Trophoblast cell (in vitro differentiated cells and primary cell): ENCODE data around the gene CXCR4.

Source experiments
- DNase-seq, 2 donors: peaks; one replicate each; pipeline ENCODE4 v3.0.0-alpha.2; 2016
- H2AFZ ChIP-seq: 2 replicates; pipeline ENCODE4 v1.6.1; 2013; ENCODE audit warnings: low read length, moderate library complexity, mild to moderate bottlenecking; ENCODE audit not compliant: insufficient read depth, poor library complexity
- H2AK5ac ChIP-seq: 2 replicates; pipeline ENCODE4 v1.6.1; 2013; ENCODE audit warnings: mild to moderate bottlenecking, low read length
- H2BK120ac ChIP-seq: 2 replicates; pipeline ENCODE4 v1.6.1; 2013; ENCODE audit warnings: low read length, mild to moderate bottlenecking, moderate library complexity; ENCODE audit not compliant: insufficient read depth, poor library complexity
- H2BK12ac ChIP-seq: 2 replicates; pipeline ENCODE4 v1.6.1; 2013; ENCODE audit warnings: mild to moderate bottlenecking, low read length, moderate library complexity
- H2BK5ac ChIP-seq: 2 replicates; pipeline ENCODE4 v1.6.1; 2013; ENCODE audit warnings: low read length, low read depth, moderate library complexity, mild to moderate bottlenecking; ENCODE audit not compliant: poor library complexity
- H3K14ac ChIP-seq: 2 replicates; pipeline ENCODE4 v1.6.1; 2013; ENCODE audit warnings: mild to moderate bottlenecking, low read length
- H3K18ac ChIP-seq: 2 replicates; pipeline ENCODE4 v1.6.1; 2013; ENCODE audit warnings: mild to moderate bottlenecking, low read length
- H3K23ac ChIP-seq: 2 replicates; pipeline ENCODE4 v1.6.1; 2013; ENCODE audit warnings: low read length
- H3K27ac ChIP-seq: 2 replicates; pipeline ENCODE4 v1.5.1; 2013; ENCODE audit warnings: low read depth, mild to moderate bottlenecking, inconsistent platforms, low read length, moderate library complexity
- H3K27me3 ChIP-seq: 2 replicates; pipeline ENCODE4 v1.6.1; 2013; ENCODE audit warnings: inconsistent platforms, mild to moderate bottlenecking, low read length, moderate library complexity; ENCODE audit not compliant: insufficient read depth
- H3K36me3 ChIP-seq, 2 experiments: 1 replicate in 1 of 2; 2 replicates in 1 of 2; pipeline ENCODE4 v1.6.1; 2013; ENCODE audit warnings: low read length in 2 of 2, mild to moderate bottlenecking in 2 of 2, moderate library complexity in 1 of 2; ENCODE audit not compliant: insufficient read depth in 2 of 2, control insufficient read depth in 1 of 2
- H3K4ac ChIP-seq: 2 replicates; pipeline ENCODE4 v1.6.1; 2013; ENCODE audit warnings: low read depth, mild to moderate bottlenecking, low read length, moderate library complexity
- H3K4me1 ChIP-seq, 2 experiments: 1 replicate in 1 of 2; 2 replicates in 1 of 2; pipeline ENCODE4 v1.6.1; 2013; ENCODE audit warnings: low read length in 2 of 2, mild to moderate bottlenecking in 2 of 2, moderate library complexity in 1 of 2; ENCODE audit not compliant: insufficient read depth in 2 of 2, control insufficient read depth in 1 of 2
- H3K4me2 ChIP-seq: 2 replicates; pipeline ENCODE4 v1.6.1; 2013; ENCODE audit warnings: inconsistent platforms, mild to moderate bottlenecking, low read length, moderate library complexity
- H3K4me3 ChIP-seq: 2 replicates; pipeline ENCODE4 v1.5.1; 2013; ENCODE audit warnings: mild to moderate bottlenecking, low read depth, low read length, inconsistent platforms
- H3K79me1 ChIP-seq: one replicate; pipeline ENCODE4 v1.6.1; 2013; ENCODE audit warnings: low read length
- H3K79me2 ChIP-seq: 2 replicates; pipeline ENCODE4 v1.6.1; 2013; ENCODE audit warnings: low read length, mild to moderate bottlenecking; ENCODE audit not compliant: control insufficient read depth, insufficient read depth, poor library complexity
- H3K9ac ChIP-seq: 2 replicates; pipeline ENCODE4 v1.6.1; 2013; ENCODE audit warnings: mild to moderate bottlenecking, low read length
- H3K9me3 ChIP-seq: 2 replicates; pipeline ENCODE4 v1.6.1; 2013; ENCODE audit warnings: low read depth, mild to moderate bottlenecking, control low read depth, inconsistent platforms, low read length; ENCODE audit not compliant: insufficient read depth
- H4K12ac ChIP-seq: 2 replicates; pipeline ENCODE4 v1.6.1; 2013; ENCODE audit warnings: low read depth, mild to moderate bottlenecking, low read length, moderate library complexity
- H4K8ac ChIP-seq: 2 replicates; pipeline ENCODE4 v1.6.1; 2013; ENCODE audit warnings: low read depth, mild to moderate bottlenecking, low read length, moderate library complexity
- H4K91ac ChIP-seq: one replicate; pipeline ENCODE4 v1.6.1; 2013; ENCODE audit warnings: low read depth, mild to moderate bottlenecking, low read length, moderate library complexity
- WGBS: extraction: QIAGEN DNeasy Blood & Tissue Kit; methylation state at CpG from one replicate; pipeline ENCODE4 v1.1.7; 2013; ENCODE audit warnings: missing lambda C conversion rate; ENCODE audit not compliant: insufficient read length, insufficient coverage; ENCODE audit errors: extremely low coverage; 5-methylcytosine and 5-hydroxymethylcytosine counted together

The CXCR4 gene

GRCh38 chr2:136121204-136121910 lies 3.4 kb upstream of the CXCR4 start:
- H4K91ac ChIP-seq: no peak overlapping the region
- peaks cover 10 to 17% of the 10 kb centered on the region in 2 experiments for H3K4me1 ChIP-seq
- H2BK5ac ChIP-seq: no peak overlapping the region
- H3K9me3 ChIP-seq: no peaks in the 10 kb centered on the region
- H3K4me3 ChIP-seq: no peak overlapping the region
- no peak overlapping the region for H2BK12ac ChIP-seq
- H2BK120ac ChIP-seq: no peak overlapping the region
- H2AK5ac ChIP-seq: no peak overlapping the region
- H4K12ac ChIP-seq: no peak overlapping the region
- no peak overlapping the region for H3K9ac ChIP-seq
- H3K23ac ChIP-seq: no peak overlapping the region
- no peak overlapping the region for H3K4me2 ChIP-seq
- H3K18ac ChIP-seq: no peak overlapping the region
- peaks cover 20% of the 10 kb centered on the region for H3K27me3 ChIP-seq
- H3K14ac ChIP-seq: no peak overlapping the region
- no peak overlapping the region for H2AFZ ChIP-seq
- no peak overlapping the region for H3K27ac ChIP-seq
- no peaks in the 10 kb centered on the region for H3K79me1 ChIP-seq
- H3K36me3 ChIP-seq: no peaks in the 10 kb centered on the region
- no CpG with 5 or more reads among the region's 3 CpGs for WGBS
- no peak for DNase-seq
- no peak overlapping the region for H3K4ac ChIP-seq
- H3K79me2 ChIP-seq: no peaks in the 10 kb centered on the region
- H4K8ac ChIP-seq: no peak overlapping the region

DNA sequence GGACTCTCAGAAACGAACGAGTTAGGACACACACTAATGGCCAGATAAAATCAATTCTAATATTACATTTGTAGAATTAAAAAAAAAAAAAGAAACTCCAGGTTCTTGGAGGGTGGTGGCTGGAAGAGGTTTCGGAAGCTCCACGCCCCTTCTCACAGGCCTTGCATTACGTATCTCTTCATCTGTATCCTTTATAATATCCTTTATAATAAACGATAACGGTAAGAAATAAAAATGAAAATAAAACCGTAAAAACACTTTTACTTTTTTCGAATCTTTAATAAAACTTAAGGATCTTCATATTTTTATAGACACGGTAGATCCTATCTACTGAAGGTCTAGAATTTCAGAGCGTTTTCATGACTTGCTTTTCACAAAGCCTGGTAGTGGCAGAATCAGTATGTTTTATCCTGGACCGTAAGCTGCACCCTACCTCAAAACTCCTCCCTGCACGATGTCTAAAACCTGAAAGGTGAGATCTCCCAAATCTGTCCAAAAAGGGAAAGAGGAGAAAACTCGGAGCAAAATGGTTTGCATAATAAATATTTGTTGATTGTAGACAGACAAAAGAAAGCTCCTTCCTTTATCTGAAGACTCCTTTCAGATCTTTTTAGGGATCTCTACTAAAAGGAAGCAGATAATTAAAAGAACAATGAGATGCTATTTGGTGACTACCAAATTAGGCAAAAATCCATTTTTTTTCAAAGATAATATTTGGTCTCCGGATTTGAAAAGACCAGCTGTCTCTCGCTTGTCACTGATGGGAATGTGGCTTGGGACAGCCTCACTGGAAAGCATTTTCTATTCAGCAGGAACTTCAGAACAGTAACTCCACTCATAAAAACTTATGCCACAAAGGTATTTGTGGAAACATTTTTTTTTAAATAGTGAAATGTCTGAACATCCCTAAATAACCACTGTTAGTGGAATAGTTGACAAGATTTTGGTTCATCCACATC lies 2.0 kb upstream of the CXCR4 start:
- Histone ChIP-seq H3K9ac (no peak overlapping the region), H3K79me1 (no peaks in the 10 kb centered on the region), H2AK5ac (no peak overlapping the region), H2AFZ (no peak overlapping the region), H3K9me3 (no peaks in the 10 kb centered on the region), H3K4me3 (no peak overlapping the region), H3K4ac (no peak overlapping the region), H4K8ac (no peak overlapping the region), H3K23ac (no peak overlapping the region), H3K36me3 (no peaks in the 10 kb centered on the region), H2BK120ac (no peak overlapping the region), H3K4me1 (peaks cover 10 to 17% of the 10 kb centered on the region in 2 experiments), H2BK5ac (no peak overlapping the region), H3K27ac (no peak overlapping the region), H3K4me2 (peak overlapping the region; percentile 91), H2BK12ac (no peak overlapping the region), H4K91ac (no peak overlapping the region), H3K18ac (no peak overlapping the region), H4K12ac (no peak overlapping the region), H3K79me2 (no peaks in the 10 kb centered on the region), H3K14ac (no peak overlapping the region), H3K27me3 (peaks cover 21% of the 10 kb centered on the region)
- no CpG with 5 or more reads among the region's 16 CpGs for WGBS
- no peak for DNase-seq

GRCh38 chr2:136118819-136119716 lies 1.1 kb upstream of the CXCR4 start:
- H2BK120ac ChIP-seq: no peak overlapping the region

DNA sequence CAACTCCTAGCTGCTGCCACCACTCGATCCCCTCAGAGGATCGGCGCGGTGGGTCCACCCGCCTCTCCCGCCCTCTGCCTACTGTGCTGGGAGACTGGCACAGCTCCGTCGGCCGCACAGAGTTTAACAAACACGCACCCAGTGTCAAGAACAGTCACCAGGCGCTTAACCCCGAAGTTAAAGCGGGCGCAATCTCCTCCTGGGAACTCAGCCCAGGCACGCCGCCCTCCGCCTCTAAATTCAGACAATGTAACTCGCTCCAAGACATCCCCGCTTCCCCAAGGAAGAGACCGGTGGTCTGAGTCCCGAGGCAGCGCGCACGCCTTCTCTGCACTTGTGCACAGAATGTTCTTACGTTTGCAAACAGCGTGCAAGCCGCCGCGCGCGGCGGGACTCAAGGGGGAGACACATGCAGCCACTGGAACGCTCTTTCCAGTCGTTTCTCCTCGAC lies 533 bp downstream of the CXCR4 start:
- Histone ChIP-seq H4K91ac (no peak overlapping the region), H3K14ac (no peak overlapping the region), H2BK120ac (no peak overlapping the region), H3K4me3 (peak overlapping the region; percentile 60), H3K4ac (no peak overlapping the region), H4K12ac (no peak overlapping the region), H2BK12ac (no peak overlapping the region), H4K8ac (no peak overlapping the region), H3K18ac (no peak overlapping the region), H2AFZ (no peak overlapping the region), H3K27ac (no peak overlapping the region), H3K23ac (no peak overlapping the region), H2AK5ac (no peak overlapping the region), H3K4me2 (peak overlapping the region; percentile 91), H2BK5ac (no peak overlapping the region), H3K27me3 (peaks cover 21% of the 10 kb centered on the region), H3K79me1 (no peaks in the 10 kb centered on the region), H3K79me2 (no peaks in the 10 kb centered on the region), H3K36me3 (no peaks in the 10 kb centered on the region), H3K9me3 (no peaks in the 10 kb centered on the region), H3K9ac (no peak overlapping the region), H3K4me1 (peaks cover 10 to 17% of the 10 kb centered on the region in 2 experiments)
- WGBS: no CpG with 5 or more reads among the region's 35 CpGs
- DNase-seq: peak in 1 of 2 donors; percentile 51

More at GRCh38 chr2:136118819-136119716, 1.1 kb upstream of the CXCR4 start:
- Histone ChIP-seq H3K9me3 (no peaks in the 10 kb centered on the region), H4K91ac (no peak overlapping the region), H2BK12ac (no peak overlapping the region), H3K4ac (no peak overlapping the region), H3K4me1 (peaks cover 10 to 17% of the 10 kb centered on the region in 2 experiments), H3K79me2 (no peaks in the 10 kb centered on the region), H2AK5ac (no peak overlapping the region), H3K36me3 (no peaks in the 10 kb centered on the region), H2BK5ac (no peak overlapping the region), H3K23ac (no peak overlapping the region), H3K18ac (no peak overlapping the region), H3K79me1 (no peaks in the 10 kb centered on the region), H3K14ac (no peak overlapping the region), H2AFZ (no peak overlapping the region), H3K27me3 (peaks cover 21% of the 10 kb centered on the region), H3K4me3 (no peak overlapping the region), H3K9ac (peak overlapping the region; percentile 60), H3K4me2 (peak overlapping the region; percentile 91), H4K8ac (no peak overlapping the region), H4K12ac (no peak overlapping the region), H3K27ac (no peak overlapping the region)
- DNase-seq: peak in 1 of 2 donors; percentile 30
- WGBS: no CpG with 5 or more reads among the region's 52 CpGs
